PC-9 (cell line): ENCODE results near the gene PCDH9.

Experiments
- EZH2 ChIP-seq: fragments of 200-600 bp; sonication (generic); IDR thresholded peaks from 2 replicates; pipeline ENCODE4 v1.8.0; 2017; ENCODE audit warnings: antibody characterized with exemption, low read depth
- TF ChIP-seq, protein P1 (sequence below): fragments of 200-600 bp; sonication (generic); conservative IDR thresholded peaks from 2 replicates; pipeline ENCODE4 v1.6.1; 2017; ENCODE audit warnings: mixed run types, antibody characterized with exemption, mild to moderate bottlenecking, moderate library complexity

DNA sequence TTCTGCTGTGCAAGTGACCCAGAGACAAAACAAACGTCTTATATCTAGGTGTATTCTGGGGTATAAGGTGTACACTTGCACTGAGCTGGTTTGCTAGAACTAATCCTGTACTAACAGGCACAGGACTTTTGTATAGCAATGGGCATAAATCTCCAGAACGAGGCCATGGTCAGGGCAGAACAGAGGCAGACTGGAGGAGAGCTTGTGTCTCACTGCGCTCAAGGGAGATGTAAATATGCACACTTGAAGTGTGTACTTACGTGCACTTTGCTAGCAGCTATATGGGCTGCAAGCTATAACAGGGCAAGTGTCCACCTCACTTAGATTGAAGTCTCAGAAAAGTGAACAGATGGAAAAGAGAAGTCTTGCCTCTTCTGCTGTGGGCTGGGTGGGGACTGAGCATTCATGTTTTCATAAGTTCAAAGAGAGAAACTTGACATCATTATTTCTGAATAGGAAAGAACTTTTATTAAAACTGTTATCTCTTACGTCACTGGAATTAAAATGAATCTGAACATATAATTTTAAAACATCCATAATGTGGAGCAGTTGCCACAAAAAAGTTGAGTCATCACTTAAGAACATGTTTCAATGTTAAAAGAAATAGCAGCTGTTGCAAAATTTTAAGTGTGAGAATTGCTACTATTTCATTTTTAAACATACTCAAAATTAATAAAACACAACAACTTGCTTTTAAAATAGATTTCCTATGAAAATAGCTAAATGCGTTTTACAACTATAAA lies 888.3 kb downstream of the PCDH9 start:
- TF ChIP-seq, protein P1, sequence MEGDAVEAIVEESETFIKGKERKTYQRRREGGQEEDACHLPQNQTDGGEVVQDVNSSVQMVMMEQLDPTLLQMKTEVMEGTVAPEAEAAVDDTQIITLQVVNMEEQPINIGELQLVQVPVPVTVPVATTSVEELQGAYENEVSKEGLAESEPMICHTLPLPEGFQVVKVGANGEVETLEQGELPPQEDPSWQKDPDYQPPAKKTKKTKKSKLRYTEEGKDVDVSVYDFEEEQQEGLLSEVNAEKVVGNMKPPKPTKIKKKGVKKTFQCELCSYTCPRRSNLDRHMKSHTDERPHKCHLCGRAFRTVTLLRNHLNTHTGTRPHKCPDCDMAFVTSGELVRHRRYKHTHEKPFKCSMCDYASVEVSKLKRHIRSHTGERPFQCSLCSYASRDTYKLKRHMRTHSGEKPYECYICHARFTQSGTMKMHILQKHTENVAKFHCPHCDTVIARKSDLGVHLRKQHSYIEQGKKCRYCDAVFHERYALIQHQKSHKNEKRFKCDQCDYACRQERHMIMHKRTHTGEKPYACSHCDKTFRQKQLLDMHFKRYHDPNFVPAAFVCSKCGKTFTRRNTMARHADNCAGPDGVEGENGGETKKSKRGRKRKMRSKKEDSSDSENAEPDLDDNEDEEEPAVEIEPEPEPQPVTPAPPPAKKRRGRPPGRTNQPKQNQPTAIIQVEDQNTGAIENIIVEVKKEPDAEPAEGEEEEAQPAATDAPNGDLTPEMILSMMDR = no peak
- TF ChIP-seq EZH2 = no peak
